K562 (cell line): ENCODE measurements around the gene COL20A1. TPM values are rescaled to one million over a fixed set of nuclear protein-coding genes. Genes with fewer than 3 reads are reported as not detected.

Experiments
- CREB1 ChIP-seq, 2 experiments: sonication (generic) in 1 of 2; formaldehyde crosslinking in 1 of 2; IDR thresholded peaks; 2 replicates each; pipeline versions ENCODE4 v1.6.1 to v1.8.0; 2012 to 2022; ENCODE audit warnings: inconsistent platforms in 1 of 2, mild to moderate bottlenecking in 1 of 2, missing genetic modification reagents in 1 of 2, moderate library complexity in 1 of 2
- HDAC6 ChIP-seq: IDR thresholded peaks from 2 replicates; pipeline ENCODE4 v1.6.1; 2012; ENCODE audit warnings: low read depth, mild to moderate bottlenecking, control low read depth, inconsistent platforms, low read length, moderate library complexity
- HLTF ChIP-seq: fragments of 450-650 bp; IDR thresholded peaks from 2 replicates; pipeline ENCODE4 v1.6.1; 2016
- KDM5B ChIP-seq: fragments of 200-600 bp; sonication (generic); IDR thresholded peaks from 2 replicates; pipeline ENCODE4 v1.6.1; 2012; ENCODE audit warnings: low read depth, mild to moderate bottlenecking, moderate library complexity, low read length, control low read depth, inconsistent platforms; ENCODE audit not compliant: insufficient replicate concordance
- L3MBTL2 ChIP-seq: fragments of 450-650 bp; IDR thresholded peaks from 2 replicates; pipeline ENCODE4 v1.6.1; 2016; ENCODE audit warnings: mild to moderate bottlenecking, moderate library complexity
- MEF2D ChIP-seq: conservative IDR thresholded peaks from 2 replicates; pipeline ENCODE4 v1.6.1; 2016; ENCODE audit warnings: low read depth, missing genetic modification characterization, missing compliant biosample characterization
- MEIS2 ChIP-seq: fragments of 450-650 bp; IDR thresholded peaks from 2 replicates; pipeline ENCODE4 v1.6.1; 2014; ENCODE audit warnings: mild to moderate bottlenecking; ENCODE audit not compliant: partially characterized antibody
- NCOA6 ChIP-seq: fragments of 450-650 bp; IDR thresholded peaks from 2 replicates; pipeline ENCODE4 v1.6.1; 2017; ENCODE audit warnings: mild to moderate bottlenecking
- NFE2L1 ChIP-seq: fragments of 450-650 bp; IDR thresholded peaks from 2 replicates; pipeline ENCODE4 v1.6.1; 2016; ENCODE audit warnings: missing genetic modification characterization, low read depth, mild to moderate bottlenecking, missing compliant biosample characterization, moderate library complexity, borderline replicate concordance
- NFIX ChIP-seq: fragments of 250-450 bp; sonication (Bioruptor Pico); IDR thresholded peaks from 2 replicates; pipeline ENCODE4 v1.4.0; 2020; ENCODE audit warnings: low read depth, mild to moderate bottlenecking, moderate library complexity
- RUNX1 ChIP-seq: sonication (generic); IDR thresholded peaks from 2 replicates; pipeline ENCODE4 v1.6.1; 2016; ENCODE audit warnings: antibody characterized with exemption, low read depth
- SRSF1 ChIP-seq: fragments of 200-400 bp; formaldehyde crosslinking; IDR thresholded peaks from 2 replicates; pipeline ENCODE4 v1.6.1; 2017; ENCODE audit warnings: mild to moderate bottlenecking, low read depth, low read length, moderate library complexity
- XRCC4 ChIP-seq: IDR thresholded peaks from one replicate; pipeline ENCODE4 v1.6.1; 2011; ENCODE audit not compliant: insufficient read depth, insufficient read length; ENCODE audit errors: extremely low read depth
- YBX1 ChIP-seq: fragments of 450-650 bp; IDR thresholded peaks from 2 replicates; pipeline ENCODE4 v1.7.1; 2016; ENCODE audit warnings: mild to moderate bottlenecking
- ZNF280B ChIP-seq: fragments of 250-450 bp; sonication (Bioruptor Pico); IDR thresholded peaks from 2 replicates; pipeline ENCODE4 v1.5.1; 2021; ENCODE audit warnings: mild to moderate bottlenecking
- ZNF444 ChIP-seq: fragments of 250-450 bp; sonication (Bioruptor Pico); IDR thresholded peaks from 2 replicates; pipeline ENCODE4 v1.4.0; 2020; ENCODE audit warnings: mild to moderate bottlenecking, moderate library complexity
- ZNF512 ChIP-seq: IDR thresholded peaks from 2 replicates; pipeline ENCODE4 v1.6.1; 2016; ENCODE audit warnings: missing genetic modification characterization, missing compliant biosample characterization
- ZNF551 ChIP-seq: fragments of 250-450 bp; sonication (Bioruptor Pico); IDR thresholded peaks from 2 replicates; pipeline ENCODE4 v1.5.0; 2021; ENCODE audit warnings: mild to moderate bottlenecking, moderate library complexity
- polyA plus RNA-seq, 8 experiments: library from polyadenylated mRNA; depleted of rRNA in 4 of 8; stranded (reverse) in 5 of 8; unstranded in 3 of 8; fragments of >200 nt; fragmentation: Nextera tagmentation in 2 of 8; fragmentation: Illumina TruSeq in 1 of 8; extraction: Ambion mirVana in 2 of 8; extraction: Trizol in 1 of 8; gene quantifications; 2 replicates each; pipeline versions ENCODE4 v1.2.1 to v1.2.3, GENCODE V29; 2011 to 2014; ENCODE audit warnings: inconsistent platforms in 1 of 8, missing spikeins in 1 of 8
- total RNA-seq, 7 experiments: library from RNA; depleted of rRNA in 6 of 7; stranded (reverse); fragments of >200 nt in 6 of 7; fragmentation: Illumina TruSeq in 2 of 7; extraction: Trizol in 2 of 7; gene quantifications; 2 replicates each; pipeline versions ENCODE4 v1.2.1 to v1.2.3, GENCODE V29; 2011 to 2021; ENCODE audit warnings: low replicate concordance in 1 of 7
- TF ChIP-seq, protein P1 (sequence below): sonication (generic); formaldehyde crosslinking; IDR thresholded peaks from 2 replicates; pipeline ENCODE4 v1.8.1; 2023; ENCODE audit warnings: mild to moderate bottlenecking, missing genetic modification reagents, moderate library complexity
- TF ChIP-seq, protein P2 (sequence below): fragments of 450-650 bp; formaldehyde crosslinking; IDR thresholded peaks from 2 replicates; pipeline ENCODE4 v1.4.0; 2020; ENCODE audit warnings: mild to moderate bottlenecking
- TF ChIP-seq, protein P3 (sequence below): sonication (generic); formaldehyde crosslinking; IDR thresholded peaks from 2 replicates; pipeline ENCODE4 v1.8.0; 2023; ENCODE audit warnings: mild to moderate bottlenecking, missing genetic modification reagents

Gene COL20A1
- total and polyA plus RNA-seq, 9 of the 15 experiments (the other 6 are each of a cell fraction or from before 2014, with no cell fraction given), result not detected

- TF ChIP-seq HDAC6, result no peak
- TF ChIP-seq, protein P1, sequence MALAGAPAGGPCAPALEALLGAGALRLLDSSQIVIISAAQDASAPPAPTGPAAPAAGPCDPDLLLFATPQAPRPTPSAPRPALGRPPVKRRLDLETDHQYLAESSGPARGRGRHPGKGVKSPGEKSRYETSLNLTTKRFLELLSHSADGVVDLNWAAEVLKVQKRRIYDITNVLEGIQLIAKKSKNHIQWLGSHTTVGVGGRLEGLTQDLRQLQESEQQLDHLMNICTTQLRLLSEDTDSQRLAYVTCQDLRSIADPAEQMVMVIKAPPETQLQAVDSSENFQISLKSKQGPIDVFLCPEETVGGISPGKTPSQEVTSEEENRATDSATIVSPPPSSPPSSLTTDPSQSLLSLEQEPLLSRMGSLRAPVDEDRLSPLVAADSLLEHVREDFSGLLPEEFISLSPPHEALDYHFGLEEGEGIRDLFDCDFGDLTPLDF (CRISPR knock-in tag), result no peak
- TF ChIP-seq HLTF, result no peak
- TF ChIP-seq ZNF280B (CRISPR knock-in tag), result peak; percentile 66; the same call in 1 of the 2 replicates
- TF ChIP-seq ZNF512 (tag), result no peak
- no peak for TF ChIP-seq CREB1 (IDR thresholded peaks at IDR 0.05)
- TF ChIP-seq CREB1 (CRISPR knock-in tag; IDR thresholded peaks at IDR 0.05), result no peak
- TF ChIP-seq NFIX (CRISPR knock-in tag), result no peak
- no peak for TF ChIP-seq ZNF551
- no peak for TF ChIP-seq L3MBTL2
- no peak for TF ChIP-seq KDM5B
- TF ChIP-seq RUNX1, result no peak
- no peak for TF ChIP-seq MEIS2
- TF ChIP-seq NFE2L1, result peak; percentile 58
- TF ChIP-seq ZNF444 (CRISPR knock-in tag), result no peak
- no peak for TF ChIP-seq XRCC4
- TF ChIP-seq SRSF1, result no peak
- TF ChIP-seq, protein P2, sequence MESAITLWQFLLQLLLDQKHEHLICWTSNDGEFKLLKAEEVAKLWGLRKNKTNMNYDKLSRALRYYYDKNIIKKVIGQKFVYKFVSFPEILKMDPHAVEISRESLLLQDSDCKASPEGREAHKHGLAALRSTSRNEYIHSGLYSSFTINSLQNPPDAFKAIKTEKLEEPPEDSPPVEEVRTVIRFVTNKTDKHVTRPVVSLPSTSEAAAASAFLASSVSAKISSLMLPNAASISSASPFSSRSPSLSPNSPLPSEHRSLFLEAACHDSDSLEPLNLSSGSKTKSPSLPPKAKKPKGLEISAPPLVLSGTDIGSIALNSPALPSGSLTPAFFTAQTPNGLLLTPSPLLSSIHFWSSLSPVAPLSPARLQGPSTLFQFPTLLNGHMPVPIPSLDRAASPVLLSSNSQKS (CRISPR knock-in tag), result no peak
- TF ChIP-seq, protein P3, sequence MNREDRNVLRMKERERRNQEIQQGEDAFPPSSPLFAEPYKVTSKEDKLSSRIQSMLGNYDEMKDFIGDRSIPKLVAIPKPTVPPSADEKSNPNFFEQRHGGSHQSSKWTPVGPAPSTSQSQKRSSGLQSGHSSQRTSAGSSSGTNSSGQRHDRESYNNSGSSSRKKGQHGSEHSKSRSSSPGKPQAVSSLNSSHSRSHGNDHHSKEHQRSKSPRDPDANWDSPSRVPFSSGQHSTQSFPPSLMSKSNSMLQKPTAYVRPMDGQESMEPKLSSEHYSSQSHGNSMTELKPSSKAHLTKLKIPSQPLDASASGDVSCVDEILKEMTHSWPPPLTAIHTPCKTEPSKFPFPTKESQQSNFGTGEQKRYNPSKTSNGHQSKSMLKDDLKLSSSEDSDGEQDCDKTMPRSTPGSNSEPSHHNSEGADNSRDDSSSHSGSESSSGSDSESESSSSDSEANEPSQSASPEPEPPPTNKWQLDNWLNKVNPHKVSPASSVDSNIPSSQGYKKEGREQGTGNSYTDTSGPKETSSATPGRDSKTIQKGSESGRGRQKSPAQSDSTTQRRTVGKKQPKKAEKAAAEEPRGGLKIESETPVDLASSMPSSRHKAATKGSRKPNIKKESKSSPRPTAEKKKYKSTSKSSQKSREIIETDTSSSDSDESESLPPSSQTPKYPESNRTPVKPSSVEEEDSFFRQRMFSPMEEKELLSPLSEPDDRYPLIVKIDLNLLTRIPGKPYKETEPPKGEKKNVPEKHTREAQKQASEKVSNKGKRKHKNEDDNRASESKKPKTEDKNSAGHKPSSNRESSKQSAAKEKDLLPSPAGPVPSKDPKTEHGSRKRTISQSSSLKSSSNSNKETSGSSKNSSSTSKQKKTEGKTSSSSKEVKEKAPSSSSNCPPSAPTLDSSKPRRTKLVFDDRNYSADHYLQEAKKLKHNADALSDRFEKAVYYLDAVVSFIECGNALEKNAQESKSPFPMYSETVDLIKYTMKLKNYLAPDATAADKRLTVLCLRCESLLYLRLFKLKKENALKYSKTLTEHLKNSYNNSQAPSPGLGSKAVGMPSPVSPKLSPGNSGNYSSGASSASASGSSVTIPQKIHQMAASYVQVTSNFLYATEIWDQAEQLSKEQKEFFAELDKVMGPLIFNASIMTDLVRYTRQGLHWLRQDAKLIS (CRISPR knock-in tag), result no peak
- no peak for TF ChIP-seq NCOA6
- no peak for TF ChIP-seq YBX1
- TF ChIP-seq MEF2D, result peak; percentile 90
These were observed 29.0 kb upstream of the COL20A1 start (continued) for GRCh38 chr20:63264000-63264399.
